Colonic mucosa (tissue), 4 donors: Measurements from ENCODE around the gene INPP4A. TPM values are rescaled to one million over a fixed set of nuclear protein-coding genes. Genes with fewer than 3 reads are reported as not detected.
A peak's percentile ranks its signal among the peaks of the same experiment; 100 is the strongest.

Experiments used
- DNase-seq: peaks from one replicate; pipeline ENCODE4 v3.0.0-alpha.2; 2020
- H3K27ac ChIP-seq: fragments of 200-600 bp; one replicate; pipeline ENCODE4 v1.8.0; 2021
- H3K27me3 ChIP-seq: fragments of 200-600 bp; one replicate; pipeline ENCODE4 v1.8.0; 2021
- H3K36me3 ChIP-seq: fragments of 200-600 bp; one replicate; pipeline ENCODE4 v1.8.0; 2021
- H3K4me1 ChIP-seq: fragments of 200-600 bp; one replicate; pipeline ENCODE4 v1.8.0; 2021; ENCODE audit warnings: mild to moderate bottlenecking
- H3K4me3 ChIP-seq: fragments of 200-600 bp; one replicate; pipeline ENCODE4 v1.8.0; 2021
- H3K9ac ChIP-seq, 2 donors: one replicate each; pipeline ENCODE4 v1.7.0; 2013; ENCODE audit warnings: control low read depth in 2 of 2, low read depth in 2 of 2, low read length in 2 of 2
- H3K9me3 ChIP-seq: fragments of 200-600 bp; one replicate; pipeline ENCODE4 v1.8.0; 2021
- CTCF ChIP-seq: fragments of 200-600 bp; IDR thresholded peaks from one replicate; pipeline ENCODE4 v1.8.0; 2022; ENCODE audit warnings: antibody characterized with exemption, mild to moderate bottlenecking
- intact Hi-C: fragments of 100-400 bp; cut with DNase I; formaldehyde crosslinking; loops from one replicate; pipeline ENCODE4 v1.14.1; 2022
- total RNA-seq, 2 donors: library from RNA; stranded (reverse); fragmentation: NEBNext Ultra II Directional in 1 of 2; extraction: Animal tissue kit (Norgen Biotek cat#: 25700) in 1 of 2; gene quantifications; one replicate each; pipeline ENCODE4 v1.2.1, GENCODE V29; 2021
- donor health status: healthy.
- donor health status: DM: no; HTN: no; CAD: no.
- donor health status: DM: no; HTN: no; CAD: no.

Gene INPP4A
- total RNA-seq, 2 donors from 2014 or later: 11.5 to 17.9 TPM

- H3K4me1 ChIP-seq: no peaks in the 10 kb centered on the region
- H3K9ac ChIP-seq: no peak overlapping the region
- no peak for DNase-seq
- no peak overlapping the region for H3K4me3 ChIP-seq
- H3K27ac ChIP-seq: peak overlapping the region; percentile 1
- H3K27me3 ChIP-seq: no peaks in the 10 kb centered on the region
- TF ChIP-seq CTCF: no peak
- intact Hi-C loops: no loop called here
- no peaks in the 10 kb centered on the region for H3K36me3 ChIP-seq
- H3K9me3 ChIP-seq: no peaks in the 10 kb centered on the region
Observed at GRCh38 chr2:98459496-98460175, 15.0 kb downstream of the INPP4A start.

- Histone ChIP-seq H3K27me3 (no peaks in the 10 kb centered on the region), H3K27ac (no peak overlapping the region), H3K4me1 (no peaks in the 10 kb centered on the region), H3K4me3 (no peak overlapping the region), H3K36me3 (no peaks in the 10 kb centered on the region), H3K9ac (peak overlapping the region in 1 of 2 donors; percentile 8), H3K9me3 (no peaks in the 10 kb centered on the region)
- intact Hi-C loops: no loop called here
- no peak for DNase-seq
- no peak for TF ChIP-seq CTCF
Observed at GRCh38 chr2:98460573-98461497, 16.2 kb downstream of the INPP4A start.

- Histone ChIP-seq H3K4me1 (no peaks in the 10 kb centered on the region), H3K27ac (no peak overlapping the region), H3K9me3 (no peaks in the 10 kb centered on the region), H3K36me3 (no peaks in the 10 kb centered on the region), H3K27me3 (no peaks in the 10 kb centered on the region), H3K4me3 (no peak overlapping the region), H3K9ac (peak overlapping the region in 1 of 2 donors; percentile 13)
- TF ChIP-seq CTCF: no peak
- DNase-seq: no peak
- intact Hi-C loops: no loop called here
Observed at GRCh38 chr2:98461498-98462049, 16.9 kb downstream of the INPP4A start.

- Histone ChIP-seq H3K9me3 (no peaks in the 10 kb centered on the region), H3K36me3 (no peaks in the 10 kb centered on the region), H3K27me3 (no peaks in the 10 kb centered on the region), H3K27ac (no peak overlapping the region), H3K9ac (peak overlapping the region in 1 of 2 donors; percentile 43), H3K4me1 (no peaks in the 10 kb centered on the region), H3K4me3 (no peak overlapping the region)
- no peak for DNase-seq
- TF ChIP-seq CTCF: no peak
- intact Hi-C loops: no loop called here
Observed at GRCh38 chr2:98463081-98463481, 18.4 kb downstream of the INPP4A start.

- TF ChIP-seq CTCF: no peak
- no peaks in the 10 kb centered on the region for H3K27me3 ChIP-seq
- H3K9ac ChIP-seq: peak overlapping the region; percentile 5 to 43
- H3K4me3 ChIP-seq: no peak overlapping the region
- intact Hi-C loops: no loop called here
- no peak for DNase-seq
- no peaks in the 10 kb centered on the region for H3K9me3 ChIP-seq
- H3K36me3 ChIP-seq: no peaks in the 10 kb centered on the region
- no peak overlapping the region for H3K27ac ChIP-seq
- H3K4me1 ChIP-seq: no peaks in the 10 kb centered on the region
Observed at GRCh38 chr2:98463551-98463971, 18.9 kb downstream of the INPP4A start.
